SJCRH30 (cell line): ENCODE results near the gene CBY1. TPM values are rescaled to one million over a fixed set of nuclear protein-coding genes. Genes with fewer than 3 reads are reported as not detected.
A peak's percentile ranks its signal among the peaks of the same experiment; 100 is the strongest.

Experiments used
- DNase-seq, 2 experiments: peaks; one replicate each; pipeline ENCODE4 v3.0.0-alpha.2; 2015 to 2020
- H3K27ac ChIP-seq: fragments of 250-450 bp; sonication (Bioruptor Pico); 2 replicates; pipeline ENCODE4 v1.5.1; 2020; ENCODE audit warnings: mild to moderate bottlenecking, moderate library complexity
- H3K27me3 ChIP-seq: fragments of 250-450 bp; sonication (Bioruptor Pico); 2 replicates; pipeline ENCODE4 v1.5.1; 2020; ENCODE audit warnings: mild to moderate bottlenecking, moderate library complexity
- H3K36me3 ChIP-seq: fragments of 250-450 bp; sonication (Bioruptor Pico); 2 replicates; pipeline ENCODE4 v1.5.1; 2020; ENCODE audit warnings: mild to moderate bottlenecking, moderate library complexity
- H3K4me1 ChIP-seq: fragments of 250-450 bp; sonication (Bioruptor Pico); 2 replicates; pipeline ENCODE4 v1.5.1; 2020; ENCODE audit warnings: mild to moderate bottlenecking, moderate library complexity
- H3K4me3 ChIP-seq: fragments of 250-450 bp; sonication (Bioruptor Pico); 2 replicates; pipeline ENCODE4 v1.5.1; 2020; ENCODE audit warnings: mild to moderate bottlenecking, moderate library complexity
- H3K9me3 ChIP-seq: fragments of 250-450 bp; sonication (Bioruptor Pico); replicated peaks from 2 replicates; pipeline ENCODE4 v1.5.1; 2020; ENCODE audit warnings: mild to moderate bottlenecking, moderate library complexity
- total RNA-seq: library from RNA; depleted of rRNA; stranded (reverse); fragments of >200 nt; shearing (Covaris generic); gene quantifications from 2 replicates; pipeline ENCODE4 v1.2.3, GENCODE V29; 2014

The CBY1 gene
- total RNA-seq, 1 experiment from 2014 or later = 8.2 TPM

- DNase-seq = peak; percentile 86 to 89
- H3K4me3 ChIP-seq = peak within 1 kb of the TSS; percentile 86
- peaks cover 17% of the 10 kb centered on the region for H3K36me3 ChIP-seq
- no peaks in the 10 kb centered on the region for H3K9me3 ChIP-seq
- H3K27me3 ChIP-seq = no peaks in the 10 kb centered on the region
- no peaks in the 10 kb centered on the region for H3K4me1 ChIP-seq
- peak within 1 kb of the TSS; percentile 61 for H3K27ac ChIP-seq
Observed at GRCh38 chr22:38681582-38682335, 25.3 kb downstream of the CBY1 start, which contains the start of gene TOMM22. Gene TOMM22, plus strand, starts transcription at chr22:38681957. Its CDS starts 22 bp downstream, at chr22:38681979.

- no peaks in the 10 kb centered on the region for H3K9me3 ChIP-seq
- DNase-seq = no peak
- H3K36me3 ChIP-seq = peaks cover 28% of the 10 kb centered on the region
- H3K4me3 ChIP-seq = no peak overlapping the region
- H3K27ac ChIP-seq = no peak overlapping the region
- H3K4me1 ChIP-seq = no peaks in the 10 kb centered on the region
- no peaks in the 10 kb centered on the region for H3K27me3 ChIP-seq
Observed at GRCh38 chr22:38684895-38685294, 28.5 kb downstream of the CBY1 start.

- Histone ChIP-seq H3K4me3 (no peak overlapping the region), H3K4me1 (no peaks in the 10 kb centered on the region), H3K27me3 (no peaks in the 10 kb centered on the region), H3K36me3 (peaks cover 28% of the 10 kb centered on the region), H3K9me3 (no peaks in the 10 kb centered on the region), H3K27ac (no peak overlapping the region)
- no peak for DNase-seq
Observed at GRCh38 chr22:38685761-38686160, 29.3 kb downstream of the CBY1 start.

GRCh38 chr22:38689651-38690050, 33.2 kb downstream of the CBY1 start:
- DNase-seq = no peak
- Histone ChIP-seq H3K36me3 (peaks cover 18% of the 10 kb centered on the region), H3K4me1 (no peaks in the 10 kb centered on the region), H3K4me3 (no peak overlapping the region), H3K27me3 (no peaks in the 10 kb centered on the region), H3K27ac (no peak overlapping the region), H3K9me3 (no peaks in the 10 kb centered on the region)

- H3K27ac ChIP-seq = no peak overlapping the region
- H3K9me3 ChIP-seq = no peaks in the 10 kb centered on the region
- H3K27me3 ChIP-seq = no peaks in the 10 kb centered on the region
- no peak overlapping the region for H3K4me3 ChIP-seq
- DNase-seq = no peak
- H3K36me3 ChIP-seq = no peaks in the 10 kb centered on the region
- no peaks in the 10 kb centered on the region; the same call in 1 of the 2 replicates for H3K4me1 ChIP-seq
Observed at GRCh38 chr22:38694049-38694448, 37.6 kb downstream of the CBY1 start.

- Histone ChIP-seq H3K27ac (no peak overlapping the region), H3K4me1 (no peaks in the 10 kb centered on the region; the same call in 1 of the 2 replicates), H3K4me3 (no peak overlapping the region), H3K36me3 (no peaks in the 10 kb centered on the region), H3K9me3 (no peaks in the 10 kb centered on the region), H3K27me3 (no peaks in the 10 kb centered on the region)
- DNase-seq = no peak
Observed at GRCh38 chr22:38694940-38695339, 38.5 kb downstream of the CBY1 start.

- Histone ChIP-seq H3K4me3 (no peak overlapping the region), H3K27me3 (no peaks in the 10 kb centered on the region), H3K9me3 (no peaks in the 10 kb centered on the region), H3K4me1 (no peaks in the 10 kb centered on the region; the same call in 1 of the 2 replicates), H3K27ac (no peak overlapping the region), H3K36me3 (no peaks in the 10 kb centered on the region)
- no peak for DNase-seq
Observed at GRCh38 chr22:38696606-38697424, 40.4 kb downstream of the CBY1 start.

- no peak overlapping the region for H3K27ac ChIP-seq
- H3K4me1 ChIP-seq = no peaks in the 10 kb centered on the region; the same call in 1 of the 2 replicates
- no peak overlapping the region for H3K4me3 ChIP-seq
- no peak for DNase-seq
- no peaks in the 10 kb centered on the region for H3K36me3 ChIP-seq
- H3K27me3 ChIP-seq = no peaks in the 10 kb centered on the region
- H3K9me3 ChIP-seq = no peaks in the 10 kb centered on the region
Observed at GRCh38 chr22:38697425-38698089, 41.1 kb downstream of the CBY1 start.

GRCh38 chr22:38698407-38699094, 42.1 kb downstream of the CBY1 start:
- Histone ChIP-seq H3K9me3 (no peaks in the 10 kb centered on the region), H3K4me1 (no peaks in the 10 kb centered on the region; the same call in 1 of the 2 replicates), H3K4me3 (no peak overlapping the region), H3K27ac (no peak overlapping the region), H3K36me3 (no peaks in the 10 kb centered on the region), H3K27me3 (no peaks in the 10 kb centered on the region)
- no peak for DNase-seq

GRCh38 chr22:38699143-38699542, 42.7 kb downstream of the CBY1 start:
- H3K9me3 ChIP-seq = no peaks in the 10 kb centered on the region
- no peaks in the 10 kb centered on the region for H3K27me3 ChIP-seq
- H3K4me3 ChIP-seq = peak overlapping the region; percentile 95
- no peaks in the 10 kb centered on the region; the same call in 1 of the 2 replicates for H3K4me1 ChIP-seq
- H3K36me3 ChIP-seq = no peaks in the 10 kb centered on the region
- no peak for DNase-seq
- H3K27ac ChIP-seq = no peak overlapping the region

GRCh38 chr22:38699784-38700183, 43.3 kb downstream of the CBY1 start:
- H3K9me3 ChIP-seq = no peaks in the 10 kb centered on the region
- no peaks in the 10 kb centered on the region for H3K36me3 ChIP-seq
- peaks cover 3% of the 10 kb centered on the region; the same call in 1 of the 2 replicates for H3K4me1 ChIP-seq
- H3K27me3 ChIP-seq = no peaks in the 10 kb centered on the region
- no peak overlapping the region; the same call in 1 of the 2 replicates for H3K27ac ChIP-seq
- peak overlapping the region; percentile 95 for H3K4me3 ChIP-seq
- DNase-seq = peak in 1 of 2 experiments; percentile 9

- Histone ChIP-seq H3K36me3 (no peaks in the 10 kb centered on the region), H3K4me1 (peaks cover 3% of the 10 kb centered on the region; the same call in 1 of the 2 replicates), H3K9me3 (no peaks in the 10 kb centered on the region), H3K27ac (peak overlapping the region; percentile 50; the same call in 1 of the 2 replicates), H3K27me3 (no peaks in the 10 kb centered on the region), H3K4me3 (peak overlapping the region; percentile 95)
- peak; percentile 60 to 63 for DNase-seq
Observed at GRCh38 chr22:38700270-38700788, 43.9 kb downstream of the CBY1 start.

GRCh38 chr22:38700789-38701628, 44.6 kb downstream of the CBY1 start, which contains the start of gene JOSD1:
Gene JOSD1, minus strand, starts transcription at chr22:38700943. Its CDS starts 956 bp downstream, at chr22:38699987.
- Histone ChIP-seq H3K4me3 (peak within 1 kb of the TSS; percentile 95), H3K36me3 (no peaks in the 10 kb centered on the region), H3K9me3 (no peaks in the 10 kb centered on the region), H3K4me1 (peaks cover 3% of the 10 kb centered on the region; the same call in 1 of the 2 replicates), H3K27me3 (no peaks in the 10 kb centered on the region), H3K27ac (peak within 1 kb of the TSS; percentile 50; the same call in 1 of the 2 replicates)
- DNase-seq = peak; percentile 86 to 88
